ENCODE data around the gene RBM47.

RBM47 gene

DNA sequence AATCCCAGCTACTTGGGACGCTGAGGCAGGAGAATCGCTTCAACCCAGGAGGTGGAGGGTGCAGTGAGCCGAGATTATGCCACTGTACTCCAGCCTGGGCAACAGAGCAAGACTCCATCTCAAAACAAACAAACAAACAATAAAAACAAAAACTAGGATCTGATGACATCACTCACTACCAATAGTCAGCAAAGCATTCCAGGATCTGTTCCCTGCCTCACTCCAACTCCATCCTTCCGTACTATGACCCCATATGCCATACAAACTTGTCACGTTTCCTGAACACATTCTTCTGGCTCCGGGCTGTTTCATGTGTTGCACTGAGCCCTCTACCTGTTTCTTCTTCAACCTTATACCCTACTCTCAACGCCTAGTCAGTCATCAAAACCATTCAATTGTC is 47.3 kb downstream of the RBM47 start:
- TF ChIP-seq CTCF (IDR thresholded peaks at IDR 0.05; ENCODE audit: extremely low read depth, missing control alignments), result no peak
- DNase-seq (ENCODE audit: low spot score), result no peak

GRCh38 chr4:40581254-40582140 is 48.2 kb downstream of the RBM47 start:
- no peak for DNase-seq (ENCODE audit: low spot score)

GRCh38 chr4:40579983-40580382 is 49.7 kb downstream of the RBM47 start:
- DNase-seq (ENCODE audit: low spot score), result no peak
- no peak for TF ChIP-seq CTCF (IDR thresholded peaks at IDR 0.05; ENCODE audit: extremely low read depth, missing control alignments)

More at GRCh38 chr4:40581254-40582140, 48.2 kb downstream of the RBM47 start:
- TF ChIP-seq CTCF (IDR thresholded peaks at IDR 0.05; ENCODE audit: extremely low read depth, missing control alignments), result no peak

GRCh38 chr4:40577588-40578253 is 51.9 kb downstream of the RBM47 start:
- DNase-seq (ENCODE audit: low spot score), result no peak
- TF ChIP-seq CTCF (IDR thresholded peaks at IDR 0.05; ENCODE audit: extremely low read depth, missing control alignments), result no peak

GRCh38 chr4:40576651-40577480 is 52.8 kb downstream of the RBM47 start:
- TF ChIP-seq CTCF (IDR thresholded peaks at IDR 0.05; ENCODE audit: extremely low read depth, missing control alignments), result no peak
- peak; percentile 59 for DNase-seq (ENCODE audit: low spot score)

DNA sequence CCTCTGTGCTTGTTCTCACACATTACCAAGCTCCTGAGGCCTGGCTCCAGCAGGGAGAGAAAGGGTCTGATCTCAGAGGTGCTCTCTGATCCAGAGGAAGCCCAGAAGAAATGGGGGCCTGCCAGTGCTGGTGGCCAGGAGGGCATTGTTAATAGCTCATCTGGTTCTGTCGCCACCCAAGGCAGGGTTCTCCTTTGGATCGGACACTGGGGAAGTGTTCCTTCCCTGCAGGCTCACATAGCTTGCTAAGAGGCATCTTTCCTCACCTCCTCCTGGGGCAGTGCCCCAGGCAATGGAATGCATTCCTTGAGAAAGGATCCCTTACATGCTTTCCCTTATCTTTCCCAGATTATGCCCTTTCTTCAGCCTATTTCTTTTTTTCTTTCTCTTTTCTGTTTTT is 53.8 kb downstream of the RBM47 start:
- no peak for TF ChIP-seq CTCF (IDR thresholded peaks at IDR 0.05; ENCODE audit: extremely low read depth, missing control alignments)
- no peak for DNase-seq (ENCODE audit: low spot score)

All from GM20000 (cell line).